Duodenal mucosa (tissue), 2 donors: ENCODE results near the gene SIGLEC12.

Source experiments
- H3K27ac ChIP-seq: one replicate; pipeline ENCODE4 v1.7.0; 2013; ENCODE audit warnings: low read depth, low read length
- H3K27me3 ChIP-seq, 2 donors: one replicate each; pipeline ENCODE4 v1.7.0; 2013; ENCODE audit warnings: low read length in 2 of 2, control low read depth in 1 of 2; ENCODE audit not compliant: insufficient read depth in 2 of 2, control insufficient read depth in 1 of 2
- H3K36me3 ChIP-seq, 2 donors: one replicate each; pipeline ENCODE4 v1.7.0; 2013; ENCODE audit warnings: low read length in 2 of 2, control low read depth in 1 of 2; ENCODE audit not compliant: insufficient read depth in 2 of 2, control insufficient read depth in 1 of 2
- H3K4me1 ChIP-seq, 2 donors: one replicate each; pipeline ENCODE4 v1.7.0; 2013; ENCODE audit warnings: low read length in 2 of 2, control low read depth in 1 of 2; ENCODE audit not compliant: insufficient read depth in 2 of 2, control insufficient read depth in 1 of 2
- H3K4me3 ChIP-seq, 2 donors: one replicate each; pipeline ENCODE4 v1.7.0; 2013; ENCODE audit warnings: low read length in 2 of 2, low read depth in 1 of 2
- H3K9ac ChIP-seq, 2 donors: one replicate each; pipeline ENCODE4 v1.7.0; 2013; ENCODE audit warnings: low read length in 2 of 2, low read depth in 1 of 2
- H3K9me3 ChIP-seq, 2 donors: one replicate each; pipeline ENCODE4 v1.7.0; 2013; ENCODE audit warnings: low read length in 2 of 2, control low read depth in 1 of 2; ENCODE audit not compliant: control insufficient read depth in 1 of 2

Gene SIGLEC12

GRCh38 chr19:51542699-51543098 lies 41.1 kb upstream of the SIGLEC12 start:
- H3K9me3 ChIP-seq, result no peaks in the 10 kb centered on the region
- H3K36me3 ChIP-seq, result no peaks in the 10 kb centered on the region
- H3K27me3 ChIP-seq, result peaks cover 10% of the 10 kb centered on the region in 2 donors
- H3K4me3 ChIP-seq, result no peak overlapping the region
- H3K4me1 ChIP-seq, result no peaks in the 10 kb centered on the region
- H3K27ac ChIP-seq, result no peak overlapping the region
- H3K9ac ChIP-seq, result no peak overlapping the region

DNA sequence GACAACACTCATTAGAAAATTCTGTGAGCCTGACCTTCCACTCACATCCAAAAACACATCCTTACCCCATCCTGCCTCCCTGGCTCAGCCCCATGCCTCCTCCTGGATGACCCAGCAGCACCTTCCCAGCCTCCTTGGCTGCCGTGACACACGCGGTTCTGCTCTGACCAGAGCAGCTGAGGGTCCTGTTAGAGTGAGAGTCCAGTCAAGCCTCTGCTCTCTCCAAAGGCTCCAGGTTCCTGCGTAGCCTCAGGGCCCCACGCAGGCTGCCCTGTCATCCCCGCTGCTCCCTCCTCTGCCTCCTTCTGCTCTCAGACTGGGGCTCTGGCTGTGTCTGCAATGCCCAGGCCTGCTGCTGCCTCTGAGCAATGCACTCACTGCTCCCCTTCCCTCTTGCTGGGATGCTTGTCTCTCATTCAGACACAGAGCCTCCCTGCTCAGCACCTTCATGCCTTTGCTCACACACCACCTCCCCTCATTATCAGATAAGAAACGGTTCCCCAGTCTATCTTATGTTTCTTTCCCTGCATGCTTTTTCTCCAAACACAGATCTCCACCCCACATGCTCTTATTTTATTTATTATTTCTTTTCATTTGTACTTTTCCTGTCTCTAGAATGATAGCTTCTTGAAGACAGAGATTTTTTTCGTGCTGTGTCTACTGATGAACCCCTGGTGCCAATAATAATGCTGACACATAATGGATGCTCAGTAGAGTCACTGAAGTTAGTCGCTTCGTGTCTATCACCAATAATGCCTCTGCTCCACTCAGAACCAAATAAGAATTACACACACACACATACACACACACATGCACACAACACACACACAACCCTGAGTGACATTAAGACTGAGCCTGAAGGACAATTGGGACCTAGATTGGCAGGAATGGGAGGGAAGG lies 40.1 kb upstream of the SIGLEC12 start:
- no peaks in the 10 kb centered on the region for H3K9me3 ChIP-seq
- H3K27me3 ChIP-seq, result peaks cover 14% of the 10 kb centered on the region in 2 donors
- H3K4me3 ChIP-seq, result no peak overlapping the region
- no peaks in the 10 kb centered on the region for H3K36me3 ChIP-seq
- H3K27ac ChIP-seq, result no peak overlapping the region
- H3K4me1 ChIP-seq, result no peaks in the 10 kb centered on the region
- no peak overlapping the region for H3K9ac ChIP-seq

DNA sequence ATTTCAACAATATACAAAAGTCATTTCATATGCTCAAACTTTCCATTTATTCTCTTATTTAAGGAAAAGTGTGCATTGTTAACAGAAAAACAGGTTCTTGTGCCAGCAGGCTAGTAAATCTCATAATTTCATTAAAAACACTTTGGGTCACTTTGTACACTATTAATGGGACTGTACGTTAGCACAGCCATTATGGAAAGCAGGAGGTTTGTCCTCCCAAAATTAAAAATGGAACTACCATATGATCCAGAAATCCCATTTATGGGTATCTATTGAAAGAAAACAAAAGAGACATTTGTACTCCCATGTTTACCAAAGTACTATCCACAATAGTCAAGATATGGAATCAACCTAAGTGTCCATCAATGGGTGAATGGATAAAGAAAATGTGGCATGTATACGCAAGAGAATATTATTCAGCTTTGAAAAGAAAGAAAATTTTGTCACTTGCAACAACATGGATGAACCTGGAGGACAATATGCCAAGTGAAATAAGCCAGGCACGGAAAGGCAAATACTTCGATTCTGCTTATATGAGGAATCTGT lies 38.3 kb upstream of the SIGLEC12 start:
- Histone ChIP-seq H3K9me3 (no peaks in the 10 kb centered on the region), H3K36me3 (no peaks in the 10 kb centered on the region), H3K27ac (no peak overlapping the region), H3K27me3 (peaks cover 7 to 13% of the 10 kb centered on the region in 2 donors), H3K4me3 (no peak overlapping the region), H3K9ac (no peak overlapping the region), H3K4me1 (no peaks in the 10 kb centered on the region)

- H3K27ac ChIP-seq, result no peak overlapping the region
- H3K9me3 ChIP-seq, result no peaks in the 10 kb centered on the region
- H3K9ac ChIP-seq, result no peak overlapping the region
- H3K27me3 ChIP-seq, result peaks cover 7 to 11% of the 10 kb centered on the region in 2 donors
- H3K4me3 ChIP-seq, result no peak overlapping the region
- no peaks in the 10 kb centered on the region for H3K4me1 ChIP-seq
- no peaks in the 10 kb centered on the region for H3K36me3 ChIP-seq
Observed at GRCh38 chr19:51535535-51535934, 33.9 kb upstream of the SIGLEC12 start.

GRCh38 chr19:51531349-51532315 lies 30.0 kb upstream of the SIGLEC12 start, which contains the start of gene SIGLEC6:
SIGLEC6 (minus strand) TSS chr19:51531670; CDS start chr19:51531648, 22 bp downstream.
- Histone ChIP-seq H3K9ac (no peak within 1 kb of the TSS), H3K36me3 (no peaks in the 10 kb centered on the region), H3K9me3 (no peaks in the 10 kb centered on the region), H3K27ac (no peak within 1 kb of the TSS), H3K4me3 (no peak within 1 kb of the TSS), H3K27me3 (peaks cover 0 to 3% of the 10 kb centered on the region in 2 donors), H3K4me1 (no peaks in the 10 kb centered on the region)

- Histone ChIP-seq H3K4me3 (no peak overlapping the region), H3K36me3 (no peaks in the 10 kb centered on the region), H3K27ac (no peak overlapping the region), H3K9me3 (no peaks in the 10 kb centered on the region), H3K4me1 (no peaks in the 10 kb centered on the region), H3K27me3 (peaks cover 0 to 3% of the 10 kb centered on the region in 2 donors), H3K9ac (no peak overlapping the region)
Observed at GRCh38 chr19:51530616-51531015, 29.0 kb upstream of the SIGLEC12 start.

DNA sequence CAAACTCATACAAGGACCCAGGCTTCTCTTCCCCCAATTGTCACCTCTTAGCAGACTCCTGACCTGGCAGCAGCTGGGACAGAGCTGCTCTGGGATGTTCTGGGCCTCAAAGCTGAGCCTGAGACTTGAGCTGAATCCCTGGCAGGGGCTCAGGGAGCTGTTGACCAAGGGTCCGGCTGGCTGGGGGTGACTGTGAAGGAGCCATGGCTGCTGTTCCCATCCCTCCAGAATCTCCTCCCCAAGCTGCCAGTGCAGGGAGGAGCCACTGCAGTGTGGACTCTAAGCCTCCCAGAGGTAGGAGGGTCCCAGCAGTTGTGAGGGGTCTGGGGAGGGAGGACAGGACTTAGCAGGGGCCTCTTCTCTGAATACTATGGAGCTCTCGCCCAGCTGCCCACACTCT lies 27.7 kb upstream of the SIGLEC12 start:
- H3K4me3 ChIP-seq, result no peak overlapping the region
- H3K27ac ChIP-seq, result no peak overlapping the region
- no peaks in the 10 kb centered on the region for H3K4me1 ChIP-seq
- no peaks in the 10 kb centered on the region for H3K36me3 ChIP-seq
- no peaks in the 10 kb centered on the region for H3K9me3 ChIP-seq
- no peak overlapping the region for H3K9ac ChIP-seq
- peaks cover 0 to 3% of the 10 kb centered on the region in 2 donors for H3K27me3 ChIP-seq

- no peak overlapping the region for H3K27ac ChIP-seq
- H3K36me3 ChIP-seq, result no peaks in the 10 kb centered on the region
- H3K4me1 ChIP-seq, result no peaks in the 10 kb centered on the region
- H3K27me3 ChIP-seq, result peaks cover 0 to 3% of the 10 kb centered on the region in 2 donors
- H3K9me3 ChIP-seq, result no peaks in the 10 kb centered on the region
- H3K9ac ChIP-seq, result no peak overlapping the region
- H3K4me3 ChIP-seq, result no peak overlapping the region
Observed at GRCh38 chr19:51525651-51526050, 24.1 kb upstream of the SIGLEC12 start.

GRCh38 chr19:51524666-51525264 lies 23.2 kb upstream of the SIGLEC12 start:
- H3K9ac ChIP-seq, result no peak overlapping the region
- H3K36me3 ChIP-seq, result no peaks in the 10 kb centered on the region
- H3K27ac ChIP-seq, result no peak overlapping the region
- peaks cover 0 to 3% of the 10 kb centered on the region in 2 donors for H3K27me3 ChIP-seq
- no peaks in the 10 kb centered on the region for H3K4me1 ChIP-seq
- no peaks in the 10 kb centered on the region for H3K9me3 ChIP-seq
- no peak overlapping the region for H3K4me3 ChIP-seq
